Neuronal stem cell (in vitro differentiated cells): ENCODE data around the gene ZFAND2B.
A peak's percentile ranks its signal among the peaks of the same experiment; 100 is the strongest.

Experiments used
- DNase-seq: peaks from one replicate; pipeline ENCODE4 v3.0.0-alpha.2; 2013; ENCODE audit warnings: low spot score
- H2AFZ ChIP-seq: one replicate; pipeline ENCODE4 v1.6.1; 2013; ENCODE audit warnings: mild to moderate bottlenecking, low read length, inconsistent platforms
- H2AK5ac ChIP-seq: 2 replicates; pipeline ENCODE4 v1.6.1; 2013; ENCODE audit warnings: low read depth, mild to moderate bottlenecking, inconsistent platforms, low read length, moderate library complexity, mixed read lengths
- H2BK120ac ChIP-seq: 2 replicates; pipeline ENCODE4 v1.6.1; 2013; ENCODE audit warnings: low read depth, mild to moderate bottlenecking, inconsistent platforms, low read length, moderate library complexity, mixed read lengths
- H2BK12ac ChIP-seq: one replicate; pipeline ENCODE4 v1.6.1; 2013; ENCODE audit warnings: low read length, inconsistent platforms
- H2BK15ac ChIP-seq: 2 replicates; pipeline ENCODE4 v1.6.1; 2013; ENCODE audit warnings: mild to moderate bottlenecking, low read length, inconsistent platforms, mixed read lengths
- H2BK5ac ChIP-seq: one replicate; pipeline ENCODE4 v1.6.1; 2013; ENCODE audit warnings: inconsistent platforms, mild to moderate bottlenecking, low read length, moderate library complexity
- H3K14ac ChIP-seq: one replicate; pipeline ENCODE4 v1.6.1; 2013; ENCODE audit warnings: low read length, inconsistent platforms
- H3K18ac ChIP-seq: 2 replicates; pipeline ENCODE4 v1.6.1; 2013; ENCODE audit warnings: low read length, inconsistent platforms
- H3K23ac ChIP-seq: 2 replicates; pipeline ENCODE4 v1.6.1; 2013; ENCODE audit warnings: low read depth, mild to moderate bottlenecking, mixed read lengths, low read length, inconsistent platforms; ENCODE audit not compliant: poor library complexity
- H3K27ac ChIP-seq: replicated peaks from 3 replicates; pipeline ENCODE4 v1.5.1; 2013; ENCODE audit warnings: low read length, inconsistent platforms
- H3K27me3 ChIP-seq, 3 experiments: 2 replicates each; pipeline ENCODE4 v1.6.1; 2013; ENCODE audit warnings: low read length in 3 of 3, mild to moderate bottlenecking in 2 of 3, inconsistent platforms in 1 of 3, low read depth in 1 of 3, mixed read lengths in 1 of 3, moderate library complexity in 1 of 3; ENCODE audit not compliant: control insufficient read depth in 3 of 3, insufficient read depth in 3 of 3
- H3K36me3 ChIP-seq, 2 donors: replicated peaks in 1 of 2; 2 replicates each; pipeline ENCODE4 v1.6.1; 2013; ENCODE audit warnings: low read length in 2 of 2; ENCODE audit not compliant: control insufficient read depth in 2 of 2, insufficient read depth in 2 of 2
- H3K4ac ChIP-seq: 2 replicates; pipeline ENCODE4 v1.6.1; 2013; ENCODE audit warnings: inconsistent platforms, mild to moderate bottlenecking, low read length, moderate library complexity
- H3K4me1 ChIP-seq, 2 donors: 1 replicate in 1 of 2; 2 replicates in 1 of 2; pipeline ENCODE4 v1.6.1; 2013; ENCODE audit warnings: low read length in 2 of 2, low read depth in 1 of 2; ENCODE audit not compliant: control insufficient read depth in 2 of 2, insufficient read depth in 1 of 2
- H3K4me2 ChIP-seq: one replicate; pipeline ENCODE4 v1.6.1; 2013; ENCODE audit warnings: mild to moderate bottlenecking, low read length, inconsistent platforms; ENCODE audit not compliant: insufficient read depth, poor library complexity, severe bottlenecking
- H3K4me3 ChIP-seq, 2 donors: 2 replicates each; pipeline ENCODE4 v1.5.1; 2013; ENCODE audit warnings: low read length in 2 of 2, mild to moderate bottlenecking in 2 of 2, inconsistent platforms in 1 of 2, moderate library complexity in 1 of 2
- H3K79me1 ChIP-seq: one replicate; pipeline ENCODE4 v1.6.1; 2013; ENCODE audit warnings: low read depth, mild to moderate bottlenecking, inconsistent platforms, low read length, moderate library complexity
- H3K9ac ChIP-seq: one replicate; pipeline ENCODE4 v1.6.1; 2013; ENCODE audit warnings: mild to moderate bottlenecking, low read depth, low read length, inconsistent platforms; ENCODE audit not compliant: poor library complexity
- H3K9me3 ChIP-seq, 2 donors: replicated peaks in 1 of 2; 2 replicates each; pipeline versions ENCODE3 to v1.6.1; 2013; ENCODE audit warnings: low read length in 2 of 2, mild to moderate bottlenecking in 2 of 2, inconsistent platforms in 1 of 2, low read depth in 1 of 2, mixed read lengths in 1 of 2, moderate library complexity in 1 of 2; ENCODE audit not compliant: control insufficient read depth in 2 of 2, insufficient read depth in 1 of 2
- H4K8ac ChIP-seq: one replicate; pipeline ENCODE4 v1.6.1; 2013; ENCODE audit warnings: low read depth, mild to moderate bottlenecking, inconsistent platforms, low read length, moderate library complexity
- H4K91ac ChIP-seq: one replicate; pipeline ENCODE4 v1.6.1; 2013; ENCODE audit warnings: low read length, low read depth, mild to moderate bottlenecking, inconsistent platforms; ENCODE audit not compliant: poor library complexity
- WGBS, 2 donors: extraction: QIAGEN DNeasy Blood & Tissue Kit; methylation state at CpG; one replicate each; pipeline ENCODE4 v1.1.7; 2013; ENCODE audit warnings: missing lambda C conversion rate in 2 of 2, mixed read lengths in 1 of 2; ENCODE audit not compliant: insufficient read length in 2 of 2, insufficient replicate concordance in 1 of 2; ENCODE audit errors: extremely low coverage in 2 of 2; 5-methylcytosine and 5-hydroxymethylcytosine counted together

The ZFAND2B gene

GRCh38 chr2:219252900-219253752, 46.5 kb downstream of the ZFAND2B start, which contains the start of gene TUBA4B:
Gene TUBA4B, plus strand, starts transcription at chr2:219253243. Its CDS starts 165 bp downstream, at chr2:219253408.
- Histone ChIP-seq H3K27me3 (peaks cover 28 to 59% (median 55%) of the 10 kb centered on the region in 3 experiments), H4K8ac (no peak within 1 kb of the TSS), H3K79me1 (peaks cover 2% of the 10 kb centered on the region), H4K91ac (no peak within 1 kb of the TSS), H3K9me3 (peaks cover 0 to 2% of the 10 kb centered on the region in 2 donors), H2AFZ (peak within 1 kb of the TSS; percentile 83), H3K23ac (peak within 1 kb of the TSS; percentile 80), H2BK5ac (no peak within 1 kb of the TSS), H3K4me1 (peaks cover 12 to 18% of the 10 kb centered on the region in 2 donors), H3K9ac (peak within 1 kb of the TSS; percentile 60), H3K27ac (no peak within 1 kb of the TSS), H2BK12ac (peak within 1 kb of the TSS; percentile 73), H2AK5ac (peak within 1 kb of the TSS; percentile 88), H3K4me3 (peak within 1 kb of the TSS; percentile 26 to 73), H3K18ac (peak within 1 kb of the TSS; percentile 76), H3K36me3 (peaks cover 3 to 7% of the 10 kb centered on the region in 2 donors), H3K4ac (no peak within 1 kb of the TSS), H3K4me2 (peak within 1 kb of the TSS; percentile 80), H2BK15ac (peak within 1 kb of the TSS; percentile 81), H2BK120ac (no peak within 1 kb of the TSS), H3K14ac (peak within 1 kb of the TSS; percentile 89)
- DNase-seq: no peak
- WGBS, 2 donors: no CpG with 5 or more reads among the region's 49 CpGs

GRCh38 chr2:219253753-219254589, 47.4 kb downstream of the ZFAND2B start, which contains the start of gene TUBA4A:
Gene TUBA4A, minus strand, starts transcription at chr2:219253918. Its CDS starts 60 bp downstream, at chr2:219253858.
- Histone ChIP-seq H3K4me2 (peak within 1 kb of the TSS; percentile 80), H3K79me1 (peaks cover 2% of the 10 kb centered on the region), H3K23ac (peak within 1 kb of the TSS; percentile 80), H3K4me3 (peak within 1 kb of the TSS; percentile 26 to 73), H3K27ac (no peak within 1 kb of the TSS), H2BK120ac (no peak within 1 kb of the TSS), H3K4ac (no peak within 1 kb of the TSS), H3K9ac (peak within 1 kb of the TSS; percentile 60), H4K8ac (no peak within 1 kb of the TSS), H3K27me3 (peaks cover 28 to 63% (median 55%) of the 10 kb centered on the region in 3 experiments), H2AFZ (peak within 1 kb of the TSS; percentile 83), H2BK12ac (peak within 1 kb of the TSS; percentile 73), H4K91ac (no peak within 1 kb of the TSS), H3K4me1 (peaks cover 12 to 18% of the 10 kb centered on the region in 2 donors), H3K9me3 (peaks cover 0 to 2% of the 10 kb centered on the region in 2 donors), H3K36me3 (no peaks in the 10 kb centered on the region), H3K18ac (peak within 1 kb of the TSS; percentile 76), H2BK15ac (peak within 1 kb of the TSS; percentile 81), H3K14ac (peak within 1 kb of the TSS; percentile 89), H2BK5ac (no peak within 1 kb of the TSS), H2AK5ac (peak within 1 kb of the TSS; percentile 88)
- WGBS, 2 donors: no CpG with 5 or more reads among the region's 76 CpGs
- DNase-seq: peak; percentile 39

GRCh38 chr2:219254590-219255201, 48.1 kb downstream of the ZFAND2B start:
- Histone ChIP-seq H3K14ac (no peak overlapping the region), H2AK5ac (peak overlapping the region; percentile 88), H3K9ac (no peak overlapping the region), H3K27me3 (peaks cover 28 to 69% (median 57%) of the 10 kb centered on the region in 3 experiments), H3K23ac (peak overlapping the region; percentile 80), H3K4me2 (peak overlapping the region; percentile 80), H2BK12ac (no peak overlapping the region), H2BK15ac (no peak overlapping the region), H2AFZ (peak overlapping the region; percentile 83), H3K36me3 (no peaks in the 10 kb centered on the region), H4K91ac (no peak overlapping the region), H3K4me3 (no peak overlapping the region), H3K9me3 (peaks cover 0 to 2% of the 10 kb centered on the region in 2 donors), H4K8ac (no peak overlapping the region), H2BK5ac (no peak overlapping the region), H3K18ac (peak overlapping the region; percentile 44), H2BK120ac (no peak overlapping the region), H3K27ac (no peak overlapping the region), H3K79me1 (peaks cover 2% of the 10 kb centered on the region), H3K4ac (no peak overlapping the region), H3K4me1 (peaks cover 12 to 17% of the 10 kb centered on the region in 2 donors)
- DNase-seq: no peak
- no CpG with 5 or more reads among the region's 12 CpGs for WGBS, 2 donors
